GM12878 (cell line): ENCODE measurements around the gene ATXN2. TPM values are rescaled to one million over a fixed set of nuclear protein-coding genes. Genes with fewer than 3 reads are reported as not detected.

Experiments used
- ATAC-seq: fragments of 200-7000 bp; cut with Tn5 transposase; 3 replicates; pipeline ENCODE4 v1.9.1; 2020; ENCODE audit warnings: mild to moderate bottlenecking, moderate library complexity
- BruUV-seq: library from RNA; stranded (reverse); fragments of 400-500 nt; replicated peaks from 2 replicates; lab custom pipeline; 2021; lab: Mats Ljungman, UMichigan
- CTCF ChIA-PET: fragments of 300-600 bp; sonication (Branson Sonifier 250); formaldehyde crosslinking; extraction: SDS; loops from one replicate; lab custom pipeline; 2021; ENCODE audit warnings: inconsistent platforms; lab: Yijun Ruan, JAX
- POLR2A ChIA-PET: fragments of 350-600 bp; formaldehyde crosslinking; extraction: SDS; loops from one replicate; lab custom pipeline; 2021; ENCODE audit warnings: inconsistent platforms; lab: Charles Lee
- RAD21 ChIA-PET: fragments of 300-600 bp; sonication (Branson Sonifier 250); formaldehyde crosslinking; loops from one replicate; lab custom pipeline; 2023; ENCODE audit warnings: antibody characterized with exemption; ENCODE audit not compliant: unreplicated experiment; lab: Charles Lee
- SMC1A ChIA-PET: fragments of 300-600 bp; sonication (Branson Sonifier 250); formaldehyde crosslinking; loops from one replicate; lab custom pipeline; 2023; ENCODE audit not compliant: unreplicated experiment, uncharacterized antibody; lab: Charles Lee
- DNase-seq: peaks from one replicate; pipeline ENCODE4 v3.0.0-alpha.2; 2011; ENCODE audit warnings: low read depth, low spot score
- FAIRE-seq: peaks from 3 replicates; lab custom pipeline; 2011; peaks lifted over from hg19 to GRCh38; lab: Jason Lieb, UNC
- H2AFZ ChIP-seq: 2 replicates; pipeline ENCODE4 v1.6.0; 2011; ENCODE audit warnings: low read depth, low read length, control low read depth; ENCODE audit not compliant: control insufficient read depth
- H3K27ac ChIP-seq: 2 replicates; pipeline ENCODE4 v1.5.1; 2011; ENCODE audit warnings: control low read depth; ENCODE audit not compliant: control insufficient read depth, insufficient read depth
- H3K27me3 ChIP-seq, 2 experiments: replicated peaks in 1 of 2; 2 replicates each; pipeline versions ENCODE4 v1.6.0 to v1.6.1; 2011; ENCODE audit warnings: low read length in 1 of 2; ENCODE audit not compliant: control insufficient read depth in 2 of 2, insufficient read depth in 2 of 2
- H3K36me3 ChIP-seq, 2 experiments: 2 replicates each; pipeline ENCODE4 v1.5.1; 2011; ENCODE audit warnings: low read length in 1 of 2; ENCODE audit not compliant: control insufficient read depth in 2 of 2, insufficient read depth in 2 of 2
- H3K4me1 ChIP-seq: 2 replicates; pipeline ENCODE4 v1.6.1; 2011; ENCODE audit warnings: mild to moderate bottlenecking, low read length, moderate library complexity, mixed read lengths; ENCODE audit not compliant: control insufficient read depth, insufficient read depth
- H3K4me2 ChIP-seq: 2 replicates; pipeline ENCODE4 v1.6.0; 2011; ENCODE audit warnings: control low read depth; ENCODE audit not compliant: control insufficient read depth, insufficient read depth
- H3K4me3 ChIP-seq: fragments of 200-600 bp; sonication (generic); 2 replicates; pipeline ENCODE4 v1.5.1; 2016
- H3K79me2 ChIP-seq: 2 replicates; pipeline ENCODE4 v1.6.0; 2011; ENCODE audit warnings: low read length; ENCODE audit not compliant: control insufficient read depth, insufficient read depth
- H3K9ac ChIP-seq: 2 replicates; pipeline ENCODE4 v1.8.0; 2011; ENCODE audit warnings: low read length, control low read depth, mixed read lengths; ENCODE audit not compliant: control insufficient read depth, insufficient read depth
- H3K9me3 ChIP-seq: replicated peaks from 3 replicates; pipeline ENCODE4 v1.5.1; 2011; ENCODE audit warnings: mild to moderate bottlenecking, low read length; ENCODE audit not compliant: control insufficient read depth, insufficient read depth
- H4K20me1 ChIP-seq: 2 replicates; pipeline ENCODE4 v1.6.0; 2011; ENCODE audit not compliant: control insufficient read depth, insufficient read depth
- CHD1 ChIP-seq: IDR thresholded peaks from 2 replicates; pipeline ENCODE4 v1.6.1; 2012; ENCODE audit warnings: low read depth, low read length, improper control_type of control experiment
- GABPA ChIP-seq: IDR thresholded peaks from 2 replicates; pipeline ENCODE4 v1.6.1; 2014; ENCODE audit warnings: antibody characterized with exemption, low read depth, mild to moderate bottlenecking, inconsistent platforms
- JUNB ChIP-seq: IDR thresholded peaks from 2 replicates; pipeline ENCODE4 v1.6.1; 2016; ENCODE audit warnings: antibody characterized with exemption, mild to moderate bottlenecking
- KDM1A ChIP-seq: fragments of 200-600 bp; sonication (generic); IDR thresholded peaks from 2 replicates; pipeline ENCODE4 v1.6.1; 2016; ENCODE audit warnings: borderline replicate concordance
- ZBTB40 ChIP-seq: fragments of 450-650 bp; IDR thresholded peaks from 2 replicates; pipeline ENCODE4 v1.6.1; 2016; ENCODE audit warnings: mild to moderate bottlenecking, moderate library complexity, borderline replicate concordance
- WGBS: methylation state at CpG from one replicate; pipeline ENCODE4 v1.1.6; 2016; ENCODE audit warnings: low lambda C conversion rate; ENCODE audit not compliant: insufficient replicate concordance, insufficient coverage; ENCODE audit errors: missing lambda C conversion rate; 5-methylcytosine and 5-hydroxymethylcytosine counted together
- in situ Hi-C: fragments of 300-500 bp; cut with MboI; formaldehyde crosslinking; loops from 9 replicates; pipeline ENCODE4 v1.14.3; 2018; ENCODE audit warnings: mixed read lengths
- intact Hi-C: fragments of 100-400 bp; cut with micrococcal nuclease; formaldehyde crosslinking; loops from one replicate; pipeline ENCODE4 v1.14.2; 2022; ENCODE audit not compliant: unreplicated experiment
- polyA plus RNA-seq, 11 experiments: library from polyadenylated mRNA; depleted of rRNA in 4 of 11; unstranded in 6 of 11; stranded (reverse) in 5 of 11; fragments of >200 nt; fragmentation: Nextera tagmentation in 4 of 11; fragmentation: Illumina TruSeq in 1 of 11; extraction: Ambion mirVana in 4 of 11; extraction: Trizol in 1 of 11; gene quantifications; 1 replicate in 1 of 11; 2 replicates in 10 of 11; pipeline versions ENCODE4 v1.2.1 to v1.2.3, GENCODE V29; 2011 to 2016; ENCODE audit warnings: inconsistent platforms in 2 of 11, missing spikeins in 2 of 11, low read depth in 1 of 11
- total RNA-seq, 4 experiments: library from RNA; depleted of rRNA in 3 of 4; stranded (reverse); fragments of >200 nt in 3 of 4; fragmentation: Illumina TruSeq in 1 of 4; extraction: Trizol in 1 of 4; gene quantifications; 2 replicates each; pipeline versions ENCODE4 v1.2.1 to v1.2.3, GENCODE V29; 2013 to 2021
- TF ChIP-seq, protein P1 (sequence below): IDR thresholded peaks from 2 replicates; pipeline ENCODE4 v1.6.1; 2012; ENCODE audit warnings: low read length, inconsistent platforms

Gene ATXN2
- total and polyA plus RNA-seq, 10 of the 15 experiments (the other 5 are each of a cell fraction or from before 2014, with no cell fraction given) = 8.8 to 31.5 (median 19.0) TPM

GRCh38 chr12:111546758-111547383 is 52.2 kb downstream of the ATXN2 start:
- CTCF ChIA-PET = no interaction called here
- H4K20me1 ChIP-seq = no peaks in the 10 kb centered on the region
- BruUV-seq = no TSS peak
- H3K27ac ChIP-seq = no peak overlapping the region
- intact Hi-C loops (loop anchor here (10.0 kb wide), 1 partner anchor 128 kb away; no protein-coding TSS in a partner anchor), in situ Hi-C loops (no loop called here)
- ATAC-seq (no peak), FAIRE-seq (peak; percentile 64), DNase-seq (no peak)
- SMC1A ChIA-PET = no interaction called here
- no peak overlapping the region for H3K4me2 ChIP-seq
- RAD21 ChIA-PET = interaction anchor here (0.7 kb wide), 1 partner anchor 17 kb away, joined by 3 read pairs; no protein-coding TSS in a partner anchor
- TF ChIP-seq CHD1 (no peak), ZBTB40 (peak; percentile 40; the same call in 1 of the 2 replicates), KDM1A (no peak), GABPA (no peak), JUNB (peak; percentile 50)
- TF ChIP-seq, protein P1, sequence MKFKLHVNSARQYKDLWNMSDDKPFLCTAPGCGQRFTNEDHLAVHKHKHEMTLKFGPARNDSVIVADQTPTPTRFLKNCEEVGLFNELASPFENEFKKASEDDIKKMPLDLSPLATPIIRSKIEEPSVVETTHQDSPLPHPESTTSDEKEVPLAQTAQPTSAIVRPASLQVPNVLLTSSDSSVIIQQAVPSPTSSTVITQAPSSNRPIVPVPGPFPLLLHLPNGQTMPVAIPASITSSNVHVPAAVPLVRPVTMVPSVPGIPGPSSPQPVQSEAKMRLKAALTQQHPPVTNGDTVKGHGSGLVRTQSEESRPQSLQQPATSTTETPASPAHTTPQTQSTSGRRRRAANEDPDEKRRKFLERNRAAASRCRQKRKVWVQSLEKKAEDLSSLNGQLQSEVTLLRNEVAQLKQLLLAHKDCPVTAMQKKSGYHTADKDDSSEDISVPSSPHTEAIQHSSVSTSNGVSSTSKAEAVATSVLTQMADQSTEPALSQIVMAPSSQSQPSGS = no peak
- no peaks in the 10 kb centered on the region for H3K4me1 ChIP-seq
- H3K4me3 ChIP-seq = no peak overlapping the region
- no peak overlapping the region for H2AFZ ChIP-seq
- H3K79me2 ChIP-seq = no peaks in the 10 kb centered on the region
- H3K9ac ChIP-seq = no peak overlapping the region
- H3K27me3 ChIP-seq = no peaks in the 10 kb centered on the region
- WGBS = 84% methylated on average over 8 of the region's 8 CpGs
- no peaks in the 10 kb centered on the region for H3K9me3 ChIP-seq
- POLR2A ChIA-PET = interaction anchor here (0.8 kb wide), 1 partner anchor 31 kb away, joined by 4 read pairs; no protein-coding TSS in a partner anchor
- H3K36me3 ChIP-seq = peaks cover 2 to 6% of the 10 kb centered on the region in 2 experiments; a peak in 3 of 4 replicates
